Fibroblast of skin of left biceps (primary cell): ENCODE data around the gene SPATA6.
"Not testable (repeated sequence)": the region's sequence is repeated elsewhere in the genome, so short reads cannot be mapped to it uniquely, and the experiment has no call there.

Experiments
- DNase-seq, 2 experiments: peaks; one replicate each; pipeline ENCODE4 v3.0.0-alpha.2; 2013; ENCODE audit warnings: low read depth in 2 of 2

SPATA6 gene

GRCh38 chr1:48462716-48463302, 9.2 kb downstream of the SPATA6 start:
- DNase-seq: no peak

GRCh38 chr1:48450505-48450904, 21.5 kb downstream of the SPATA6 start:
- DNase-seq: no peak

DNA sequence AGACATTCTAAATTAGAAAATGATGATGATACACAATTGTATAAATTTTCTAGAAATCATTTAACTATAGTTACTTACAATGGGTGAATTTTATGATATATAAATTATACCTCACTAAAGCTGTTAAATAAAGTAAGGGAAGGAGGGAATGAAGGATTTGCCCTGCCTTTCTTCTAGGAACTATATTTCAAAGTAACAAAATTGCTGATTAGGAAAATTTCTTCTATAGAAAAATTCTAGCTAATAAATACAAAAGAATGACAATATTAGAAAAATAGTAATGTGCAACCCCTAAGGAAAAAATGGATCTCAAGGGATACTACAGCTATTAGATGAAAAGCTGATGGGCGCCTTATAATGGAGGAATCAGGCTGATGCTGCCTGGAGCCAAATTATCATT, 23.1 kb downstream of the SPATA6 start:
- no peak for DNase-seq

DNA sequence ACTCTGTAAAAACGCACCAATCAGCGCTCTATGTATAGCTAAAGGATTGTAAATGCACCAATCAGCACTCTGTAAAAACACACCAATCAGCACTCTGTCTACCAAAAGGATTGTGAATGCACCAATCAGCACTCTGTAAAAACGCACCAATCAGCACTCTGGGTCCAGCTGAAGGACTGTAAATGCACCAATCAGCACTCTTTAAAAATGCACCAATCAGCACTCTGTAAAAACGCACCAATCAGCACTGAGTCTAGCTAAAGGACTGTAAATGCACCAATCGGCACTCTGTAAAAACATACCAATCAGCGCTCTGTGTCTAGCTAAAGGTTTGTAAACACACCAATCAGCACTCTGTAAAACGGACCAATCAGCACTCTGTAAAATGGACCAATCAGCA, 27.8 kb downstream of the SPATA6 start:
- DNase-seq: not testable (repeated sequence)

- no peak for DNase-seq
These were observed 29.0 kb downstream of the SPATA6 start for GRCh38 chr1:48442864-48443619.

DNA sequence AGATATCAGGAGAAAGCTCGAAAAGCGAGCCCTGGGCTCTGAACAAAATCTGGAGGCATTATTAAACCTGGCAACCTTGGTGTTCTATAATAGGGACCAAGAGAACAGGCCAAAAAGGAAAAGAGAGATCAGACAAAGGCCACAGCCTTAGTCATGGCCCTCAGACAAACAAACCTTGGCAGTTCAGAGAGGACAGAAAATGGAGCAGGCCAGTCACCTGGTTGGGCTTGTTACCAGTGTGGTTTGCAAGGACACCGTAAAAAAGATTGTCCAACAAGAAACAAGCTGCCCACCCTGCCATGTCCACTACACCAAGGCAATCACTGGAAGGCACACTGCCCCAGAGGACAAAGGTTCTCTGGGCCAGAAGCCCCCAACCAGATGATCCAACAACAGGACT, 31.2 kb downstream of the SPATA6 start:
- DNase-seq: not testable (repeated sequence)

DNA sequence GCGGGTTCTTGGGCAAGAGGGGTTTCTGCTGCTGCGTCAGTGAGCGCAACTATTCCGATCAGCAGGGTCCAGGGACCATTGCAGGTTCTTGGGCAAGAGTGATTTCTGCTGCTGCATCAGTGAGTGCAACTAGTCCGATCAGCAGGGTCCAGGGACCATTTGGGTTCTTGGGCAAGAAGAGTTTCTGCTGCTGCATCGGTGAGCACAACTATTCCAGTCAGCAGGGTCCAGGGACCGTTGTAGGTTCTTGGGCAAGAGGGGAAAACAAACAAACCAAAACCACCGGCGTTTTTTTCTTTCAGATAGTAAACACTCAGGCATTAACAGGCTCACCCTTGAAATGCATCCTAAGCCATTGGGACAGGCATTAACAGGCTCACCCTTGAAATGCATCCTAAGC, 32.6 kb downstream of the SPATA6 start:
- no peak for DNase-seq

DNA sequence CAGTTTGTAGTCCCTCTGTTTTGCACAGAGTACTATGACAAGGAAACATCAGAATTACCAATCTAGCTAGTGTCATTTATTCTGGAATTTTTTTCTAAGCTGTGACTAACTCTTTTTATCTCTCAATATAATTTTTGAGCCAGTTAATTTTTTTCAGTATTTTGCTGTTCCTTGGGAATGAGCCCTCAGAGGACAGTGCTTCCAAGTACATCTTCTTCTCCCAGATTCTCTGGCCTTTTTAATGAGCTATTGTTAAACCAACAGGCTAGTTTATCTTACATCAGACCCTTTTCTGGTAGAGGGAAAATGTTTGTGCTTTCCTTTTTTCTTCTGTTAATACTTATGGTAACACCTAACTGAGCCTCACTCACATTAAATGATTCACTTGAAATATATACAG, 34.6 kb downstream of the SPATA6 start:
- DNase-seq: not testable (repeated sequence)

- DNase-seq: not testable (repeated sequence)
These were observed 36.5 kb downstream of the SPATA6 start for GRCh38 chr1:48435312-48436002.

DNA sequence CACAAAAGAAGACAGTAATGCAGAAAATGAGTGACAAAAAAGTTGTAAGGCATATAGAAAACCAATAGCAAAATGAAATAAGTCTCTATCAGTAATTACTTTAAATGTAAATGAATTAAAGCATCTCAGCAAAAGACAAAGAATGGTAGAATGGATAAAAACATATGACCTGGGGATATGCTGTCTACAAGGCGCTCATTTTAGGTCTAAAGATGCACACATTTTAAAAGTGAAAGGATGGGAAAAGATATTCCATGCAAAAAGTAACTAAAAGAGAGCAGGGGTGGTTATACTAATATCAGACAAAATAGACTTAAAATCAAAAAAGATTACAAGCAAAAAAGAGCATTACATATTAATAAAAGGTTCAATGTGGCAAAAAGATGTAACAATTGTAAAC, 41.2 kb downstream of the SPATA6 start:
- DNase-seq: no peak

DNA sequence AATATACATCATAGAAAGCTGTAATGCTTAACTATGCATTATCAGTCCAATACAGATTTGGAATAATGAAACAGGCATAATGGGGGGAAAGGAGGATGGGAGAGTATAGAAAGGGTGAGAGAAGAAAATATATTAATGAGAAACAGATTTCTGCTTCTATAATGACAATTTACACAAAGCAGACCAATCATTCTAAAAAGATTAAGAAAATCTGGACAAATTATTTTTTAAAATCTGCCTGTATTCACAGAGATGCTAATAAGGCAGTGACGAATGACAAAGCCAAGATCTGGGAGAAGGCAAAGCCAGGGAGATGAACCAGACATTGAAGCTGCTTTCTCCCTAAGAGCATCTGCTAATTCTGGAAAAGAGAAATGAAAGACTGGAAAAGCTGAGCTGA, 50.0 kb downstream of the SPATA6 start:
- DNase-seq: no peak

DNA sequence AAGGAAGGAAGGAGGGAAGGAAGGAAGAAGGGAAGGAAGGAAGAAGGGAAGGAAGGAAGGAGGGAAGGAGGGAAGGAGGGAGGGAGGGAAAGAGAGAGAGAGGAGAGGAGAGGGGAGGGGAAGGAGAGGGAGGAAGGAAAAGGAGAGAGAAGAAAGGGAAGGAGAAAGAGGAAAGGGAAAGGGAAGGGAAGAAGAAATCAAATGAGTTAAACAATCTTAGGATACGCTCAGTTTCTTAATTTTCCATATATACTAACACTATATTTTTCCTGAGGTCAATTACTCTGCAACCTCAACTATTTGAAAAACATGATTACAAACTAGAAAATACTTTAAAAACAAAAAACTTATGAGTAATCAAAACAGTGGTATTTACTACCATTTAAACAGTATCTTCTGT, 53.3 kb downstream of the SPATA6 start:
- DNase-seq: no peak

DNA sequence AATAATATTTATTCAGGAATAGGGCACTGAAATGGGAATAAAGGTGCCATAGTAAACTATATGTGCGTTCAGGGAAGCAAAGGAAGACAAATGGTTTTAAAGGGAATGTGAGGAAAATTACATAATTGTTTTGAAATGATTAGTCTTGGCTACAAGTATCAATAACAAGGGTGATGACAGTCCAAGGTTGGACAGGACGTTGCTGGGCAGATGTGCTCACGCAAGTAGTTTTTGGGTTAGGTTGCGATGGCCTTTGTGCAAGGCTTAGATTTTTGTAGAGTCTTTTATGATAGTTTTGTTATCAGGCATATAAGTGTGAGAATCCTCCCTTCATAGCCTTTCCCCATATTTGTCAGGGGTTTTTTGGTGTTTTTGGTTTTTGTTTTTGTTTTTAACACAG, 57.0 kb downstream of the SPATA6 start:
- no peak for DNase-seq

- DNase-seq: no peak
These were observed 57.7 kb downstream of the SPATA6 start for GRCh38 chr1:48414264-48414663.

GRCh38 chr1:48405940-48406339, 66.1 kb downstream of the SPATA6 start:
- no peak for DNase-seq

GRCh38 chr1:48405400-48405799, 66.6 kb downstream of the SPATA6 start:
- no peak for DNase-seq

DNA sequence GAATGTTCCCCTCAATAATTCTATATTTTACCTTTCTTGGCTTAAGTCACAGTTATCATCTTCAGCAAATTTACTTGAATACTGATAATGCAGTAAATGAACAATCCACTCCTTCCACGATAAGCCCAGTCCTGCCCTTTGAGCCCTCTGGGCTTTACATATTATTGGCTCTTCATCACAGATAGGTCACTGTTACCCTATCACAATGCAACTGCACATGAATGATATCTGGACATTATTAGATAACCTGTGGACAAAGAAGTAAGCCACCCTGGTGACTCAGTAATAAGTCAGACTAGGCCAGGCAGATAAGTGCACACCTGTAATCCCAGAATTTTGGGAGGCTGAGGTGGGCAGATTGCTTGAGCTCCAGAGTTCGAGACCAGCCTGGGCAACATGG, 69.4 kb downstream of the SPATA6 start:
- DNase-seq: no peak

- DNase-seq: no peak
These were observed 75.8 kb downstream of the SPATA6 start for GRCh38 chr1:48396208-48396607.

GRCh38 chr1:48391926-48392325, 80.1 kb downstream of the SPATA6 start:
- no peak for DNase-seq

- DNase-seq: no peak
These were observed 84.6 kb downstream of the SPATA6 start for GRCh38 chr1:48387409-48387808.

DNA sequence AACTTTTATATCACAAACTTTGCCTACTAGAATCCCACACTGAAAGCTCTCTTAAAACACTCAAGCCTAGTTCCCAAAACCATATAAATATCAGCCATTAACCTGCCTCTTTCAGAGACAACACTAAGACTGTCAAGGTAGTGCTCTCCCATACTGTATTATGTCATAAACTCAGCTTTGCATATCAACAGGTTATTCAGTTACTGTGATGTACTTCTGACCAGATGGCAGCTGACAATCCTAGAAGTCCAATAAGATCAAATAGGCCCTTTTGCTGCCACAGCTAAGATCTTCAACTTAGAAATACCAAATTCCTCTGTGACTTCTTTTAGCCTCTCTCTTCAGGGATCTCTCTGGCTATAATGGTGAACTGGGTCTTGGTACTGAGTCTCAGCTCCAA, 97.2 kb downstream of the SPATA6 start:
- DNase-seq: no peak

- no peak for DNase-seq
These were observed 100.4 kb downstream of the SPATA6 start for GRCh38 chr1:48371598-48371997.

- no peak for DNase-seq
These were observed 109.1 kb downstream of the SPATA6 start for GRCh38 chr1:48362901-48363300.
